ENCODE data around the gene IL12RB1.
A peak's percentile ranks its signal among the peaks of the same experiment; 100 is the strongest.

Gene IL12RB1

DNA sequence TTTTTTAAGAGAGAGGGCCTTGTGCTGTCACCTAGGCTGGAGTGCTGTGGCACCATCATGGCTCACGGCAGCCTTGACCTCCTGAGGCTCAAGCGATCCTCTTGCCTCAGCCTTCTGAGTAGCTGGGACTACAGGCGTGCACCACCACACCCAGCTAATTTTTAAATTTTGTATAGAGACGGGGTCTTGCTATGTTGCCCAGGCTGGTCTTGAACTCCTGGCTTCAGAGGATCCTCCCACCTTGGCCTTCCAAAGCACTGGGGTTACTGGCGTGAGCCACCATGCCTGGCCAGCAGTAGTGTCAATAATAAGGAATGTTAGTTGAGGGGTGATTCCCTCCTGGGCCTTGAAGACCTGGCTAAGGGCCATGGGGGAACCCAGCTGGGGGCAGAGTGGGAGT lies 34.4 kb upstream of the IL12RB1 start:
- Histone ChIP-seq H3K9ac (ENCODE audit: low read length) (no peak overlapping the region), H3K4me1 (ENCODE audit: insufficient read depth, low read length) (peaks cover 20% of the 10 kb centered on the region), H3K27me3 (ENCODE audit: control insufficient read depth in 1 of 2, insufficient read depth in 2 of 2, low read length in 2 of 2) (no peaks in the 10 kb centered on the region), H3K27ac (ENCODE audit: low read depth, low read length) (no peak overlapping the region), H3K36me3 (ENCODE audit: insufficient read depth, low read length) (peaks cover 10% of the 10 kb centered on the region), H3K4me3 (ENCODE audit: low read depth in 1 of 2, low read length in 2 of 2) (no peak overlapping the region), H3K9me3 (ENCODE audit: low read length) (no peaks in the 10 kb centered on the region)

DNA sequence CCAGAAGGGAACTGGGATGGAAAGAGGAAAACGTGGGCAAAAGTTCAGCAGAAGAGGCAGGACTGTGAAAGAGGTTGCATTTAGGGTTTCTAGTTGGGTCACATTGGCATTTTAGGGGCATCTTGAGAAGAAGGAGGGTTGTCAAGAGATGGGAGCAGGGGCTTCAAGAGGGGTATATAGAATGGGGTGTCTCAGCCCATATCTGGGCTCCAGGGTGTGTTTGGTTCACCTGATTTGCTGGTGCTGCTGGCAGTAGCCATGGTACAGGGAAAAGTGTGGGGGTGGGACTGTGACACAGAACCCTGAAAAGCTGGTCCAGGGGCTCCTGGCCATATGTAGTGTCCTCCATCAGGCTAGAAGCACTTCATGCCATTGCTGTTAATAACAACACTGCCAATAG lies 33.4 kb upstream of the IL12RB1 start:
- Histone ChIP-seq H3K36me3 (ENCODE audit: insufficient read depth, low read length) (peaks cover 10% of the 10 kb centered on the region), H3K27me3 (ENCODE audit: control insufficient read depth in 1 of 2, insufficient read depth in 2 of 2, low read length in 2 of 2) (no peaks in the 10 kb centered on the region), H3K4me3 (ENCODE audit: low read depth in 1 of 2, low read length in 2 of 2) (no peak overlapping the region), H3K27ac (ENCODE audit: low read depth, low read length) (no peak overlapping the region), H3K9me3 (ENCODE audit: low read length) (no peaks in the 10 kb centered on the region), H3K4me1 (ENCODE audit: insufficient read depth, low read length) (peaks cover 20% of the 10 kb centered on the region), H3K9ac (ENCODE audit: low read length) (no peak overlapping the region)

DNA sequence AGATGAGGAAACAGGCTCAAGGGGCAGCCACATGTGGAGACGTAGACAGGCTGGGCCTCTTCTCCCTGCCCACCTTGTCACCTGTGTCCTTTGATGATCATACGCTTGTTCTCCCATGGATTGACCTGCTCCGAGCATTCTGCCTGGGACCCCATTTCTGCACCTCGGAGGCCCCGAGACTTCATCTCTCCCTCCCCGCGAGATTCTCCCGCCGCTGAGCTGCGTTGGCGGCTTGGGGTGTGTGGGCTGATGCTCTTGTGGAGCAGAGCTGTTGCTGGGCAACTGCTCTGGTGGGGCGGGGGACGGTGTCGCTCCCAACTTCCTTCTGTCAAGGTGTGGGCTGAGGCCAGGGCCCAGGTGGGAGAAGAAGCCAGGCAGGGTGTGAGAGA lies 33.0 kb upstream of the IL12RB1 start:
- Histone ChIP-seq H3K9me3 (ENCODE audit: low read length) (no peaks in the 10 kb centered on the region), H3K36me3 (ENCODE audit: insufficient read depth, low read length) (peaks cover 10% of the 10 kb centered on the region), H3K27me3 (ENCODE audit: control insufficient read depth in 1 of 2, insufficient read depth in 2 of 2, low read length in 2 of 2) (no peaks in the 10 kb centered on the region), H3K4me1 (ENCODE audit: insufficient read depth, low read length) (peaks cover 20% of the 10 kb centered on the region), H3K4me3 (ENCODE audit: low read depth in 1 of 2, low read length in 2 of 2) (no peak overlapping the region), H3K9ac (ENCODE audit: low read length) (no peak overlapping the region), H3K27ac (ENCODE audit: low read depth, low read length) (no peak overlapping the region)

DNA sequence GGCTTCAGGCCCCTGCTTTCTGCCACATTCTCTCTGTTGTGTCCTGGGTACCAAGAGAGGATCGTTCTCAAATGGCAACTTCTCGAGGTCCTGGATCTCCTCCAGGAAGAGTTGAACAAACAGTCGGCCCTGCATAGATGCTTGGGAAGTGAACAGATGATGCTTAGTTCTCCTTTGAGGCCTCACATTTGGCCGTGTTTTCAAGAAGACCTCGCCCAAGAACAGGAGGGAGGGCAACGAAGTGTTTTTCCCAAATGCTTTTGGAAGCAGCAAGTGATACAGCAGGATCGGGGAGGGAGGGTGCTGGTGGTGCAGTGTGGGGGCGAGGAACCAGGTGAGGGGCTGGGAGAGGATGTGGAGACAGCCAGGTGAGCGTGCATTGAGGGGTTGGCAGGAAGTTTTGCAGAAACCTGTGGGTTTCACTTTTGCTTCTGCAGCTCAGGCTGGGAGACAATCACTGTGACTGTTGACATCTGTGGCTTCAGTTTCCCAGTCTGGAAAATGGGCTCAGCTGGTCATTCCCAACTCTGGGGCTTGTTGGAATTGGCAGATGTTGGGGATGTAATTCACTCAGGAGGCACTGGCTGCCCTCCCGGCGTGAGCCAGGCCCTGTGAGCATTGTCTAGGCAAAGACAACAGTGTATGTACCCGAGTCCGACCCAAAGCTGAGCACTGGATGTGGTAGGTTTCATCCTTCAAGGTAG lies 32.4 kb upstream of the IL12RB1 start:
- no peak overlapping the region for H3K27ac ChIP-seq (ENCODE audit: low read depth, low read length)
- H3K4me1 ChIP-seq (ENCODE audit: insufficient read depth, low read length), result peaks cover 20% of the 10 kb centered on the region
- H3K9me3 ChIP-seq (ENCODE audit: low read length), result no peaks in the 10 kb centered on the region
- peak overlapping the region; percentile 42 for H3K9ac ChIP-seq (ENCODE audit: low read length)
- no peaks in the 10 kb centered on the region for H3K27me3 ChIP-seq (ENCODE audit: control insufficient read depth in 1 of 2, insufficient read depth in 2 of 2, low read length in 2 of 2)
- peak overlapping the region in 1 of 2 donors; percentile 63 for H3K4me3 ChIP-seq (ENCODE audit: low read depth in 1 of 2, low read length in 2 of 2)
- H3K36me3 ChIP-seq (ENCODE audit: insufficient read depth, low read length), result peaks cover 7% of the 10 kb centered on the region

GRCh38 chr19:18118420-18119012 lies 31.8 kb upstream of the IL12RB1 start:
- H3K9me3 ChIP-seq (ENCODE audit: low read length), result no peaks in the 10 kb centered on the region
- peaks cover 20% of the 10 kb centered on the region for H3K4me1 ChIP-seq (ENCODE audit: insufficient read depth, low read length)
- peak overlapping the region; percentile 63 for H3K27ac ChIP-seq (ENCODE audit: low read depth, low read length)
- peak overlapping the region; percentile 42 for H3K9ac ChIP-seq (ENCODE audit: low read length)
- H3K4me3 ChIP-seq (ENCODE audit: low read depth in 1 of 2, low read length in 2 of 2), result peak overlapping the region; percentile 49 to 63
- peaks cover 4% of the 10 kb centered on the region for H3K36me3 ChIP-seq (ENCODE audit: insufficient read depth, low read length)
- H3K27me3 ChIP-seq (ENCODE audit: control insufficient read depth in 1 of 2, insufficient read depth in 2 of 2, low read length in 2 of 2), result no peaks in the 10 kb centered on the region

GRCh38 chr19:18117692-18118378 lies 31.1 kb upstream of the IL12RB1 start:
- H3K4me1 ChIP-seq (ENCODE audit: insufficient read depth, low read length), result peaks cover 20% of the 10 kb centered on the region
- peak overlapping the region; percentile 42 for H3K9ac ChIP-seq (ENCODE audit: low read length)
- H3K4me3 ChIP-seq (ENCODE audit: low read depth in 1 of 2, low read length in 2 of 2), result peak overlapping the region; percentile 49 to 63
- peaks cover 4% of the 10 kb centered on the region for H3K36me3 ChIP-seq (ENCODE audit: insufficient read depth, low read length)
- H3K9me3 ChIP-seq (ENCODE audit: low read length), result no peaks in the 10 kb centered on the region
- peak overlapping the region; percentile 63 for H3K27ac ChIP-seq (ENCODE audit: low read depth, low read length)
- H3K27me3 ChIP-seq (ENCODE audit: control insufficient read depth in 1 of 2, insufficient read depth in 2 of 2, low read length in 2 of 2), result no peaks in the 10 kb centered on the region

GRCh38 chr19:18117364-18117691 lies 30.6 kb upstream of the IL12RB1 start:
- H3K36me3 ChIP-seq (ENCODE audit: insufficient read depth, low read length), result no peaks in the 10 kb centered on the region
- H3K27ac ChIP-seq (ENCODE audit: low read depth, low read length), result no peak overlapping the region
- no peaks in the 10 kb centered on the region for H3K27me3 ChIP-seq (ENCODE audit: control insufficient read depth in 1 of 2, insufficient read depth in 2 of 2, low read length in 2 of 2)
- H3K9me3 ChIP-seq (ENCODE audit: low read length), result no peaks in the 10 kb centered on the region
- peak overlapping the region; percentile 29 for H3K9ac ChIP-seq (ENCODE audit: low read length)
- peaks cover 20% of the 10 kb centered on the region for H3K4me1 ChIP-seq (ENCODE audit: insufficient read depth, low read length)
- H3K4me3 ChIP-seq (ENCODE audit: low read depth in 1 of 2, low read length in 2 of 2), result peak overlapping the region; percentile 49 to 53

GRCh38 chr19:18114483-18114882 lies 27.7 kb upstream of the IL12RB1 start:
- Histone ChIP-seq H3K4me3 (ENCODE audit: low read depth in 1 of 2, low read length in 2 of 2) (no peak overlapping the region), H3K27ac (ENCODE audit: low read depth, low read length) (no peak overlapping the region), H3K27me3 (ENCODE audit: control insufficient read depth in 1 of 2, insufficient read depth in 2 of 2, low read length in 2 of 2) (peaks cover 0 to 10% of the 10 kb centered on the region in 2 donors), H3K4me1 (ENCODE audit: insufficient read depth, low read length) (peaks cover 27% of the 10 kb centered on the region), H3K9ac (ENCODE audit: low read length) (no peak overlapping the region), H3K9me3 (ENCODE audit: low read length) (no peaks in the 10 kb centered on the region), H3K36me3 (ENCODE audit: insufficient read depth, low read length) (no peaks in the 10 kb centered on the region)

- H3K36me3 ChIP-seq (ENCODE audit: insufficient read depth, low read length), result no peaks in the 10 kb centered on the region
- no peak overlapping the region for H3K9ac ChIP-seq (ENCODE audit: low read length)
- no peak overlapping the region for H3K27ac ChIP-seq (ENCODE audit: low read depth, low read length)
- no peak overlapping the region for H3K4me3 ChIP-seq (ENCODE audit: low read depth in 1 of 2, low read length in 2 of 2)
- peaks cover 0 to 10% of the 10 kb centered on the region in 2 donors for H3K27me3 ChIP-seq (ENCODE audit: control insufficient read depth in 1 of 2, insufficient read depth in 2 of 2, low read length in 2 of 2)
- no peaks in the 10 kb centered on the region for H3K9me3 ChIP-seq (ENCODE audit: low read length)
- H3K4me1 ChIP-seq (ENCODE audit: insufficient read depth, low read length), result peaks cover 23% of the 10 kb centered on the region
Observed at GRCh38 chr19:18113827-18114226, 27.1 kb upstream of the IL12RB1 start.

- peaks cover 16% of the 10 kb centered on the region for H3K4me1 ChIP-seq (ENCODE audit: insufficient read depth, low read length)
Observed at GRCh38 chr19:18112989-18113478, 26.3 kb upstream of the IL12RB1 start.

GRCh38 chr19:18110609-18111232 lies 24.0 kb upstream of the IL12RB1 start:
- Histone ChIP-seq H3K4me3 (ENCODE audit: low read depth in 1 of 2, low read length in 2 of 2) (peak overlapping the region; percentile 65 to 91), H3K9ac (ENCODE audit: low read length) (no peak overlapping the region), H3K9me3 (ENCODE audit: low read length) (no peaks in the 10 kb centered on the region)

More at GRCh38 chr19:18112989-18113478, 26.3 kb upstream of the IL12RB1 start:
- H3K36me3 ChIP-seq (ENCODE audit: insufficient read depth, low read length), result no peaks in the 10 kb centered on the region
- H3K9ac ChIP-seq (ENCODE audit: low read length), result no peak overlapping the region
- H3K27me3 ChIP-seq (ENCODE audit: control insufficient read depth in 1 of 2, insufficient read depth in 2 of 2, low read length in 2 of 2), result peaks cover 0 to 10% of the 10 kb centered on the region in 2 donors
- H3K4me3 ChIP-seq (ENCODE audit: low read depth in 1 of 2, low read length in 2 of 2), result no peak overlapping the region
- H3K9me3 ChIP-seq (ENCODE audit: low read length), result no peaks in the 10 kb centered on the region
- H3K27ac ChIP-seq (ENCODE audit: low read depth, low read length), result no peak overlapping the region

More at GRCh38 chr19:18110609-18111232, 24.0 kb upstream of the IL12RB1 start:
- peaks cover 7% of the 10 kb centered on the region for H3K4me1 ChIP-seq (ENCODE audit: insufficient read depth, low read length)
- peaks cover 0 to 18% of the 10 kb centered on the region in 2 donors for H3K27me3 ChIP-seq (ENCODE audit: control insufficient read depth in 1 of 2, insufficient read depth in 2 of 2, low read length in 2 of 2)
- no peak overlapping the region for H3K27ac ChIP-seq (ENCODE audit: low read depth, low read length)
- no peaks in the 10 kb centered on the region for H3K36me3 ChIP-seq (ENCODE audit: insufficient read depth, low read length)
